Transverse colon (tissue), 3 donors: ENCODE results near the gene GJB3.

Experiments
- CTCF ChIP-seq, 5 experiments: fragments of 200-600 bp in 3 of 5; fragments of 450-650 bp in 2 of 5; sonication (generic) in 3 of 5; IDR thresholded peaks; 1 replicate in 2 of 5; 2 replicates in 3 of 5; pipeline ENCODE4 v1.5.1; 2016 to 2017; ENCODE audit warnings: antibody characterized with exemption in 5 of 5, inconsistent platforms in 3 of 5, mild to moderate bottlenecking in 2 of 5, moderate library complexity in 1 of 5
- EP300 ChIP-seq: sonication (generic); formaldehyde crosslinking; IDR thresholded peaks from one replicate; pipeline ENCODE4 v1.6.1; 2017; ENCODE audit warnings: antibody characterized with exemption, low read depth

- TF ChIP-seq EP300 (no peak), CTCF (IDR thresholded peaks at IDR 0.05) (no peak)
Measured at GRCh38 chr1:34794790-34795180, 13.8 kb downstream of the GJB3 start.
